Measurements from ENCODE around the gene VWCE.

VWCE gene

GRCh38 chr11:61280883-61281580, 14.1 kb downstream of the VWCE start:
- Histone ChIP-seq H2AFZ (ENCODE audit: low read length) (no peak overlapping the region), H3K9me3 (ENCODE audit: insufficient read depth, low read depth, low read length) (no peaks in the 10 kb centered on the region), H3K4me2 (ENCODE audit: low read depth, low read length, poor library complexity, severe bottlenecking) (no peak overlapping the region), H3K36me3 (ENCODE audit: insufficient read depth, low read length) (no peaks in the 10 kb centered on the region), H3F3A (ENCODE audit: low read depth) (no peaks in the 10 kb centered on the region), H3K4me1 (ENCODE audit: insufficient read depth, low read length, poor library complexity, severe bottlenecking) (no peaks in the 10 kb centered on the region), H3K9ac (ENCODE audit: low read depth, low read length, poor library complexity, severe bottlenecking) (no peak overlapping the region), H3K79me2 (ENCODE audit: insufficient read depth, low read length) (no peaks in the 10 kb centered on the region), H3K27me3 (ENCODE audit: insufficient read depth, low read length, poor library complexity, severe bottlenecking) (no peaks in the 10 kb centered on the region), H3K9me2 (replicated peaks; ENCODE audit: low read depth, low read length) (no peaks in the 10 kb centered on the region), H4K20me1 (ENCODE audit: insufficient read depth, low read length, poor library complexity, severe bottlenecking) (no peaks in the 10 kb centered on the region), H3K4me3 (ENCODE audit: low read length, poor library complexity, severe bottlenecking) (no peak overlapping the region)
- TF ChIP-seq EZH2phosphoT487 (IDR thresholded peaks at IDR 0.05; ENCODE audit: borderline replicate concordance), result no peak
- no peak for TF ChIP-seq CTCF (conservative IDR thresholded peaks at IDR 0.05; ENCODE audit: low read length)

- Histone ChIP-seq H3K9me3 (ENCODE audit: insufficient read depth, low read depth, low read length) (no peaks in the 10 kb centered on the region), H3K9ac (ENCODE audit: low read depth, low read length, poor library complexity, severe bottlenecking) (no peak overlapping the region), H4K20me1 (ENCODE audit: insufficient read depth, low read length, poor library complexity, severe bottlenecking) (no peaks in the 10 kb centered on the region), H3K4me3 (ENCODE audit: low read length, poor library complexity, severe bottlenecking) (no peak overlapping the region), H3K4me1 (ENCODE audit: insufficient read depth, low read length, poor library complexity, severe bottlenecking) (no peaks in the 10 kb centered on the region), H3K4me2 (ENCODE audit: low read depth, low read length, poor library complexity, severe bottlenecking) (no peak overlapping the region), H3K9me2 (replicated peaks; ENCODE audit: low read depth, low read length) (no peaks in the 10 kb centered on the region), H2AFZ (ENCODE audit: low read length) (no peak overlapping the region), H3K79me2 (ENCODE audit: insufficient read depth, low read length) (no peaks in the 10 kb centered on the region), H3K36me3 (ENCODE audit: insufficient read depth, low read length) (no peaks in the 10 kb centered on the region), H3K27me3 (ENCODE audit: insufficient read depth, low read length, poor library complexity, severe bottlenecking) (no peaks in the 10 kb centered on the region), H3F3A (ENCODE audit: low read depth) (no peaks in the 10 kb centered on the region)
- TF ChIP-seq EZH2phosphoT487 (IDR thresholded peaks at IDR 0.05; ENCODE audit: borderline replicate concordance), result no peak
- TF ChIP-seq CTCF (conservative IDR thresholded peaks at IDR 0.05; ENCODE audit: low read length), result no peak
Measured at GRCh38 chr11:61279934-61280659, 15.0 kb downstream of the VWCE start.

GRCh38 chr11:61278001-61278470, 17.1 kb downstream of the VWCE start:
- Histone ChIP-seq H3F3A (ENCODE audit: low read depth) (no peaks in the 10 kb centered on the region), H3K4me3 (ENCODE audit: low read length, poor library complexity, severe bottlenecking) (no peak overlapping the region), H3K36me3 (ENCODE audit: insufficient read depth, low read length) (no peaks in the 10 kb centered on the region), H3K4me1 (ENCODE audit: insufficient read depth, low read length, poor library complexity, severe bottlenecking) (no peaks in the 10 kb centered on the region), H4K20me1 (ENCODE audit: insufficient read depth, low read length, poor library complexity, severe bottlenecking) (no peaks in the 10 kb centered on the region), H3K9ac (ENCODE audit: low read depth, low read length, poor library complexity, severe bottlenecking) (no peak overlapping the region), H3K4me2 (ENCODE audit: low read depth, low read length, poor library complexity, severe bottlenecking) (no peak overlapping the region), H3K79me2 (ENCODE audit: insufficient read depth, low read length) (no peaks in the 10 kb centered on the region), H3K9me3 (ENCODE audit: insufficient read depth, low read depth, low read length) (no peaks in the 10 kb centered on the region), H3K27me3 (ENCODE audit: insufficient read depth, low read length, poor library complexity, severe bottlenecking) (no peaks in the 10 kb centered on the region), H3K9me2 (replicated peaks; ENCODE audit: low read depth, low read length) (no peaks in the 10 kb centered on the region), H2AFZ (ENCODE audit: low read length) (no peak overlapping the region)
- no peak for TF ChIP-seq EZH2phosphoT487 (IDR thresholded peaks at IDR 0.05; ENCODE audit: borderline replicate concordance)
